HG02885 (cell line): ENCODE results near the gene MAFG.

ENCODE experiments used
- ATAC-seq: cut with Tn5 transposase; IDR thresholded peaks from one replicate; pipeline ENCODE4 v1.9.1; 2021; ENCODE audit warnings: mild to moderate bottlenecking; ENCODE audit not compliant: unreplicated experiment, poor library complexity

MAFG gene

DNA sequence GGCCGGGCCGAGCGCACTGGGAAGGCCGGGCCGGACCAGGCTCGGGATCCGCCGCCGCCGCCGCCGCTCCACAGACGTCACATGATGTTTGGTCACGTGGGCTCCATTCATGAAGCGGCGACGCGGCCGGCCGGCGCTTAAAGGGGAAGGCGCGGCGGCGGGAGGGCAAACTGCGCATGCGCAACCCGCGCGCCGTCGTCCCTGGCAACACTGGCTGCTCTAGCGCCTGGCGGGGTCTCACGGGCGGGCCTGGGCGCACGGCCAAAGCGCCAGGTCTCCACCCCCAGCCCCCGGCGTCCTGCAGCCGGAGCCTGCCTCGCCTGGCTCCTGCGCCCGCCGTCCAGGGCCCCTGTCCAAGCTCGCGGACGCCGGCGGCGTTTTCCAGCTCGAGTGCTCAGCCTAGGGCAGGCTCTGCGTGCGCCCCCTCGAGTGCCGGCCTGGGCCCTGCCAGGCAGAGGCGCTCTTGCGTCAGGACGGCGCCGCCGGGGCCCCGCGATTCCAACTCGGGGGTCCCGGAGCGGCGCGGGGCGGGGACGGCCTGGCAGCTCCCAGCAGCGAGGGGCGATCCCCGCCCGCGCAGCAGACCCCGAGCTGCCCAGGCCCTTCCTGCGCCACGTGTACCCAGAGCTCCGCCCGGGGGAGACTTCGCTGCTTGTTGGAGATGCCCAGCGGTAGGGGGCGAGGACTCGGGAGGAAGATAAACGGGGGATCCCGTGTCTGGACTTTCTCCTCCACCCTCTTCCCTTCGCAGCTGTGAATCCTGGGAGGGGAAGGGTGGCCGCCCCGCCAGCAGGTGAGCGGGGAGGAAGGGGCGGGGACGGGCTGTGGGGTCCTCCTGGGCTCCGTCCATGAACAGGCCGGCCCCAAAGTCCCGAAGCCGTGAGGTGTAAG lies at the start of gene MAFG:
Gene MAFG, minus strand, starts transcription at position 83 of the 891 bp plus-strand sequence. CDS start 4,550 bp downstream, outside the sequence.
- ATAC-seq: peak; percentile 79

- no peak for ATAC-seq
Observed at GRCh38 chr17:81976332-81977210, 49.0 kb upstream of the MAFG start.

DNA sequence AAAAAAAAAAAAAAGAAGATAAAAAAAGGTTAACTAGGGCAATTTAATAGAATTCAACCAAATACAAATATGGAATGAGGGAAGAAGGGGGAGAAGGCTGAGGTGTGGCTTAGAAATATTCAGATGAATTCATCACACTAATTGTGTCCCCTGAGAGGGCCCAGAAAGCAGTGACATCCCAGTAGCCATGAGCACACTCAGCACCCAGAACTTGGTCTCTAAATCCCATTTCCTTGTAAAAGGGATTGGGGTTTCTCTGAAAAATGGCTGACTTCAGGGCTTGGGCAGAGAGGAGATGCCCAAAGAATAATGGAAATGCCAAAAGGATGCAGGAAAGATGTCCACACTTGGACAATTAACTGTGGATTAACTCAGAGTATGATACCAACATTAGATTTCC lies 45.9 kb upstream of the MAFG start:
- no peak for ATAC-seq

DNA sequence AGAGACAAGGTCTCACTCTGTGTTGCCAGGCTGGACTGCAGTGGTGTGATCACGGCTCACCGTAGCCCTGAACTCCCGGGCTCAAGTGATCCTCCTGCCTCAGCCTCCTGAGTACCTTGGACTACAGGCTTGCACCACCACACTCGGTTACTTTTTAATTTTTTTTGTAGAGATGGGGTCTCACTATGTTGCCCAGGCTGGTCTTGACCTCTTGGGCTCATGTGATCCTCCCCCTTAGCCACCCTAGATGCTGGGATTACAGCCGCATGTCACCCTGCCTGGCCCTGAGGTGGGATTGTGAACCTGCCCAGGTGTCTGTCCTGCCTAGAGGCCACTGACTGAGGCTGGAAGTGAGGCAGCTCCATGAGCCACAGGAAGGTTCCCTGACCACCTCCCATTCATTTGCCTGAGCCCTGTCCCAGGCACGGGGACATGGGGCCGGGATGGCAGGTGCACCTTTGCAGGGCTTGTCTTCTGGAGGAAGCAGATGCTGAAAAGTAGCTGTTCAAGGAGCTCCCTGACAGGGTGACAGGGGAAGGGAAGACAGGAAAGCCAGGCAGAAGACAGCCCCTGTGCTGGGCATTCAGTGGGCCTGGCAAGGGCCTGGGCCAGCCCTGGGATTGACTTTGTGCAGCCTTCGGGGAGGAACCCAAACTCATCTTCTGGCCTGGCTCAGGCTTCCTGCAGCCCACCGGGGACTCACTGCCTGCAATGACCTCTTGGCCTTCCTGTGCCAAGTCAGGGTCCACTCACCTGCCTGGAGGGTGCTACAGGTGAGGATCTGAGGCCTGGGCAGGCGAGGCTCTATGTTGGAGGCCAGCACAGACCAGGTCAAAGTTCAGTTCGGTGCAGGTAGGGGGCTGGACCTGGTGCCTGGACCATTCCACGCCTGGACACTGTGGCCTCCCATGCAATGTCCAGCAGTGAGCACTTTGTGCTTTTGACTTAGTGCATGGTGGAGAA lies 41.6 kb upstream of the MAFG start:
- no peak for ATAC-seq

GRCh38 chr17:81968396-81968745 lies 40.8 kb upstream of the MAFG start:
- ATAC-seq: no peak

GRCh38 chr17:81967533-81968395 lies 40.2 kb upstream of the MAFG start:
- ATAC-seq: no peak

DNA sequence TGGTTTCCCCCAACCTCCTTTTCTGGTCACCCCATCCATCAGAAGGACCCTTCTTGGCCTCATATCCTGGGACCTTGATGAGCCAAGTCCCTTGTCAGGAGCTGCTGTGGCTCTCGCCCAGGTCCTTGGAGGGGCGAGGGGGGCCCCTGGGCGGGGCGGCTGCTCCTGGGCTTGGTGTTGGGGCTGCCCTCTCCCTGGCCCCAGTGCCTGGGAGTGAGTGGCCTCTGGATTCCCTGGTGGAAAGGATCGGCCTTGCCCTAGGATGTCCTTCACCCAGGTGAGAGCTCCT lies 39.7 kb upstream of the MAFG start:
- no peak for ATAC-seq

GRCh38 chr17:81966343-81967243 lies 39.1 kb upstream of the MAFG start:
- no peak for ATAC-seq

DNA sequence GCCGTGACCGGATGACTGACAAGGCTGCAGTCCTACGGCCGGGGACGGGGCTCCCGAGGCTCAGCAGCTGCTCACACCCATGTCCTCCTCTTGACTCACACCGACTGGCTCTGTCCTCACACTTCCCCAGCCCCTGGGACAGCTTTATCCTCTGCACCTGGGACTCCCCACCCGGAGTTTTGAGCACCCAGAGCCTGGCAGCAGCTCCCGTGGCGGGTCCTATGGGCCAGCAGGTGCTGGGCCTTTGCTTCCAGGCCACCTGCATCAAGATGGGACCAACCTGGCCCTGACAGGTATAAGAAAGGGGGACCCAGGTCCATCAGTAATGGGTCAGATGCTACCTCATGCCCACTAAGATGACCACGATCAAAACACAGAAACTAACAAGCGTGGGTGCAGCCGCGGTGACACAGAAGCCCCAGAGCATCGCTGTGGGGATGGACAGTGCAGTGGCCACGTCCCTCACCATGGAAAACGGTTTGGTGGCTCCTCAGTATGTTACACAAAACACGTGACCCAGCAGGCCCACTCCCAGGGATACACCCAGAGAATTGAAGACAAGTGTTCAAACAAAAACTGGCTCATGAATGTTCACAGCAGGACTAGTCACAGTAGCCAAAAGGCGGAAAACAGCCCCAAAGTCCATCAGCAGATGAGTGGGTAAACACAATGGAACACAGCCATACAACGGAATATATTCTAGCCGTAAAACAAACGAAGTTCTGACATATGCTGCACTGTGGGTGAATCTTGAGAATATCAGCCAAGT lies 36.7 kb upstream of the MAFG start:
- ATAC-seq: no peak

GRCh38 chr17:81962499-81963441 lies 35.2 kb upstream of the MAFG start:
- ATAC-seq: no peak

- ATAC-seq: no peak
Observed at GRCh38 chr17:81961521-81962498, 34.3 kb upstream of the MAFG start.

- ATAC-seq: no peak
Observed at GRCh38 chr17:81961087-81961511, 33.6 kb upstream of the MAFG start, which contains the start of gene NOTUM. Gene NOTUM, minus strand, starts transcription at chr17:81961187. Its CDS starts 278 bp downstream, at chr17:81960909.

DNA sequence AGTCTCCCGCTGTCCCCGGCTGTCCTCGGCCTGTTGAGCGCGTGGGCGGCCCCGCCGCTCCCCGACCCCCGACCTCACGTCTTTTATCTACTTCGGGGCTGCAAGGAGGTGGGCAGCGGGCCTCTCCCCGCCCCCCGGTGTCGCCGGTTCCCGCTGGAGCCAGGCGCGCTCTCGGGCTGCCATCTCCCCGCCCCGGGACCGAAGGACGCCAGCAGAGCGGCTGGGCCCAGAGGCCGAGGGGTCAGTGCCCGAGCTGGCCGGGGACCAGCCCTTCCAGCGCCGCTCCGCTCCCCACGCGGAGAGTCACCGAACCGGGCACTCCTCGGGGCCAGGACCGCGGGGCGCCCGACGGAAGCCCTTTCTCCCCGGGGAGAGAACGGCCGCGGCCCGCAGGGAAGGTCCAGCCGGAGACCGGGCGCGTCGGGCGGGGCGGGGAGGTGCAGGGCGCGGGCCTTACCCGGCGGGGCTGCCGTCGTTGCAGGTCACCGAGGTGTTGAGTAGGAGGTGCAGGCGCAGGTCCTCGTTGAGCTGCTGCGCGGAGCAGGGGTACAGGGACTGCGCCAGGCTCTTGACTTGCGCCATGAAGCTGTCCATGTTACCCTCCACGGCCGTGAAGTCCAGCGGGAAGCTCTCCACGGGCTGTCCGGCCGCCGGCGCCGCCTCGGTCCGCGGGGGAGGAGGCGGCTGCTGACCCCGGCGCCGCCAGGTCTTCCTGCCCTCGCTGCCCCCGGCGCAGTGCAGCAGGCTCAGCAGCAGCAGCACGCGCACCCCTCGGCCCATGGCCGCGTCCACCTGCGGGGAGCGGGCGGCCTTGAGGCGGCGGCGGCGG lies 32.8 kb upstream of the MAFG start:
- no peak for ATAC-seq

DNA sequence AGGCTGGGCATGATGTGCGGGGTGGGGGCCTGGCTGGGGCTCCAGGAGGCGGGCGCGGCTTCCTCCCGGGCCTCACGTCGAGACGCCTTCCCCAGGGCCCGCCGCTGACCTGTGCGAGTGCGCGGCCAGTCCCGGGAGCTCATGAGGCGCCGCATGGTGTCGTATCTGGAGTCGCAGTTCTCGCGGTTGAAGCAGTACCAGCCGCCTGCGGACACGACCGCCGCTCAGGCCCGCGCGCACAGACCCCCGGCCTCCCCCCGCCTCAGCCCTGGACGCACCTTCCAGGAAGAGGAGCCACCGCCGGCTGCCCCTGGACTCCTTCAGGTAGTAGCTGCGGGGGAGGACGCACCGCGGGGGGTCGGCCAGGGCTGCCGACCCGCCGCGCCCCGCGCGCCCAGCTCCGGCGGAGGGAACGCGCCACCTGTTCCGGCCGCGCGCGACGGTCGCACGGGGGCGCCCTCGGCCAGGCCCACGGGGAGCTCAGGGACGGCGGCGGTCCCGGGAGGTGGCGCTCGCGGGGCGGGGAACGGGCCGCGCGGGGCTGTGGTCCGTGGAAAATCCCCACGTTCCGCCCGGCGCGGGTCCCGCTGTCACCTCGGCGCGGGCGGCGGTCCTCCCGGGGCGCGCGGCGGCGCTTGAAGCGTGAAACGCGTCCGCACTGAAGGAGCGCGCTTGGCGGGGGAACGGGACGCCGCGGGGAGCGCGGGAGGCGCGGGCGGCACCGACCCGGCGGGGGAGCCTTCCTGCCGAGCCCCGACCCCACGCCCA lies 32.0 kb upstream of the MAFG start:
- ATAC-seq: peak; percentile 52
